ENCODE measurements around the gene MLN.

The MLN gene

GRCh38 chr6:33772902-33773472 lies 30.8 kb downstream of the MLN start:
- DNase-seq: no peak

- no peak for DNase-seq
Measured at GRCh38 chr6:33772082-33772830, 31.5 kb downstream of the MLN start.

GRCh38 chr6:33771146-33772081 lies 32.4 kb downstream of the MLN start:
- DNase-seq: peak in 48 of 58 donors; percentile 8 to 68 (median 35)

- no peak for DNase-seq
Measured at GRCh38 chr6:33770833-33771145, 33.0 kb downstream of the MLN start.

- peak in 1 of 58 donors; percentile 1 for DNase-seq
Measured at GRCh38 chr6:33770124-33770832, 33.5 kb downstream of the MLN start.

- no peak for DNase-seq
Measured at GRCh38 chr6:33769248-33769821, 34.5 kb downstream of the MLN start.

GRCh38 chr6:33768644-33769120 lies 35.1 kb downstream of the MLN start:
- DNase-seq: peak in 50 of 58 donors; percentile 7 to 81 (median 49)

- no peak for DNase-seq
Measured at GRCh38 chr6:33766921-33767907, 36.6 kb downstream of the MLN start.

- no peak for DNase-seq
Measured at GRCh38 chr6:33765368-33765767, 38.4 kb downstream of the MLN start.

- DNase-seq: no peak
Measured at GRCh38 chr6:33764036-33764435, 39.8 kb downstream of the MLN start.

- DNase-seq: no peak
Measured at GRCh38 chr6:33763483-33763882, 40.3 kb downstream of the MLN start.

- DNase-seq: no peak
Measured at GRCh38 chr6:33762713-33763112, 41.1 kb downstream of the MLN start.

GRCh38 chr6:33761922-33762629 lies 41.7 kb downstream of the MLN start:
- DNase-seq: peak in 42 of 58 donors; percentile 3 to 75 (median 40)

- no peak for DNase-seq
Measured at GRCh38 chr6:33761581-33761921, 42.3 kb downstream of the MLN start.

GRCh38 chr6:33759887-33760629 lies 43.7 kb downstream of the MLN start:
- DNase-seq: no peak

- no peak for DNase-seq
Measured at GRCh38 chr6:33758815-33759216, 45.0 kb downstream of the MLN start.

- no peak for DNase-seq
Measured at GRCh38 chr6:33757906-33758305, 45.9 kb downstream of the MLN start.

GRCh38 chr6:33757113-33757512 lies 46.7 kb downstream of the MLN start:
- no peak for DNase-seq
